Stimulated activated CD4-positive, alpha-beta T cell treated with anti-CD3 and anti-CD28 coated beads, Interleukin-1b, Interleukin-23, amount 100 ng/mL, for 48 hours (primary cell): Measurements from ENCODE around the gene NINJ1.

ENCODE experiments used
- DNase-seq: peaks from one replicate; pipeline ENCODE4 v3.0.0-alpha.2; 2020

The NINJ1 gene

GRCh38 chr9:93099551-93100275 is 34.3 kb downstream of the NINJ1 start:
- no peak for DNase-seq

GRCh38 chr9:93098236-93098946 is 35.7 kb downstream of the NINJ1 start:
- DNase-seq, result peak; percentile 67

GRCh38 chr9:93097511-93098201 is 36.4 kb downstream of the NINJ1 start:
- no peak for DNase-seq

- no peak for DNase-seq
These were observed 37.2 kb downstream of the NINJ1 start for GRCh38 chr9:93096811-93097382.

DNA sequence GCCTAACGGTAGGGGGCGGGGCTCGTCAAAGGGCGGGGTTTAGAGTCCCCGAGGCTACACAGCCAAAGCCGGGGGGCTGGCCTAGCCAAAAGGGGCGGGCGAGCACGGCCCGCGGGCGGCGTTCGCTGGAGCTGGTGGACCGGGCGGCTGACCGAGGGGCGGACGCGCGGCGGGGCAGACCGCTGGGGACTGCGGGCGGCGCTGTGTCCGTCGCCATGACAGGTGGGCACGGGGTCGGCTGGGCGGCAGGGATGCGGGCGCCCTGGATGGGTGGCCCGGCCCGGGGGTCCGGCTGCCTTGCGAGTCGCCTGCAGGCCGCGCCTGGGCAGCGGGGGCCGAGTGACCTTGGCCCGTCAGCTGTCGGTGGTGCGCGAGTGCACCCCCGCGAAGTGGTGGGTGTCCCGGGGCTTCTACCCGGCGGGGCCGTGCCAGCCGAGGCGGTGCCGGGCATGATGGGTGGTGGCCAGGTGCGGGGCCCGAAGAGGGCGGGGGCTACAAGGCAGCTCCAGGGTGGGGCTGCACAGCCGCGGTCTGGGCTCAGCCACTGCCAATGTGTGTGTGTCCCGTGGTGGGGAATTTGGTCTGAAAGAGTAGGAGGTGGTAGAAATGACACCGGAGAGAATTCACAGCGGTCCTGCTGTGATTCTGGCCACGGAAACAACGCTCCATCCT is 37.8 kb downstream of the NINJ1 start, which contains the start of gene CARD19:
TSS of gene CARD19 (plus strand) at position 87 of the 672 bp plus-strand sequence. CDS start at position 216, 129 bp downstream.
- DNase-seq, result peak; percentile 45

DNA sequence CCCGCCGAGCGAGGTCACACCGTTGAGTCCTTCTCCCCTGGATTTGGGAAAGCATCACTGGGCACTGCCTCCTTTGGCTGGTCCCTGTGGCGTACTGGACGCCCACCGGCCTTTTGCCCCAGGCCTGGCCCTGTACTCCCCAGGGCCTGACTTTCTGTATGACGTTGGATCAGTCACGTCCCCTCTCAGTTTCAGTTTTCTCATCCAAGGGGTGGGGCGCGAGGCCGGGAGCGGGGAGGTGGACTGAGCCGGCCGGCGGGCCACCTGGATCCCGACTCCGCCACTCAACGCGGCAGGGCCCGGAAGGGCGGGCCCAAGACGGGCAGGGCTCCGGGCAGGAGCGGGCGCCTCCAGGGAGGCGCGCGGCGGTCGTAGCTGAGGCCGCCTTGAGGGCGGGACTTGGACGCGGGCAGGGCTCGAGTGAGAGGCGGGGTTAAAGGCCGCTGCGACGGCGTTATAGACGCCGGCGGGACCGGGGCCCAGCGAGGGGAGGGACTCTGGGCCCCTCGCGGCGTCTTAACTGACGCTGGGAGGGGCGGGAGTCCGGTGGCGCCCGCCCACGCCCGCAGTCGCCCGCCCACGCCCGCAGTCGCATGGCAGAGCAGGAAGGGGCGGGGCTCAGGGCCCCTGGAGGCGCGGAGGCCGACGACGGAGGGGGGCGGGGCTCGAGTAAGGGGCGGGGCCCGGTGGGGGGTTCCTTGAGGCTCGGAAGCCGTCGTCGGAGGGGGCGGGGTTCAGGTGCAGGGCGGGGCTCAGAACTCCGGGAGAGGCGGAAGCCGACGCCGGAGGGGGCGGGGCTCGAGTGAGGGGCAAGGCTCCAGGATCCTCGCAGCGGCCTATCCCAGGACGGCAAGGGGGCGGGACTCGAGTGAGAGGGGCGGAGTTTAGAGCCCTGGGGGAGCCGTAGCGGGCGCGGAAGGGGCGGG is 38.6 kb downstream of the NINJ1 start:
- peak; percentile 100 for DNase-seq

DNA sequence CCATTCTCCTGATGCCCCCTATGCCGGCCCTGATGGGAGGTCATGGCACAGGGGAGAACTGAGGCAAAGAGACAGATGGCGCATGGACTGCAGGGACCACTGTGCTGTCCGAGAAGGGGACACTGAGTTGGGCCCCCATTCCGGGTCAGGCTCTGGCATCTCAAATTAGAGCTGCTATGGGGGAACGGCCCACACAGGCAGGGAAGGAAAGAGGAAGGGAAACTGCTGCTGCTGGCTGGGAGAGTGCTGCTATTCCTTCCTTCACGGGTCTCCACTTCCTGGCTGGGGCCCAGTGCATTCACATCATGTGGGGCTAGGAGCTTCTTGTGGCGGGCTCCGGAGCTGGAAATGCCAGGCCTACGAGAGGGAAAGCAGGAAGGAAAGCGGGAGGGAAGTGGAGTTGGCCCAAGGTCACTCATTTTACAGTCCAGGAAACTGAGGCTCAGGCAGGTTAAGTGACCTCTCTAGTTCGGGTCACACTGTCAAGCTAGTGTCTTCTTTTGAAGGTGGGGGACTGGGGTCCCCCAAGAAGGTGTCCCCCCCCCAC is 39.3 kb downstream of the NINJ1 start:
- no peak for DNase-seq

GRCh38 chr9:93093877-93094657 is 40.0 kb downstream of the NINJ1 start:
- DNase-seq, result no peak

- DNase-seq, result no peak
These were observed 40.7 kb downstream of the NINJ1 start for GRCh38 chr9:93093127-93093876.

GRCh38 chr9:93092251-93092991 is 41.6 kb downstream of the NINJ1 start:
- no peak for DNase-seq

- DNase-seq, result peak; percentile 89
These were observed 42.5 kb downstream of the NINJ1 start for GRCh38 chr9:93091453-93092081.

DNA sequence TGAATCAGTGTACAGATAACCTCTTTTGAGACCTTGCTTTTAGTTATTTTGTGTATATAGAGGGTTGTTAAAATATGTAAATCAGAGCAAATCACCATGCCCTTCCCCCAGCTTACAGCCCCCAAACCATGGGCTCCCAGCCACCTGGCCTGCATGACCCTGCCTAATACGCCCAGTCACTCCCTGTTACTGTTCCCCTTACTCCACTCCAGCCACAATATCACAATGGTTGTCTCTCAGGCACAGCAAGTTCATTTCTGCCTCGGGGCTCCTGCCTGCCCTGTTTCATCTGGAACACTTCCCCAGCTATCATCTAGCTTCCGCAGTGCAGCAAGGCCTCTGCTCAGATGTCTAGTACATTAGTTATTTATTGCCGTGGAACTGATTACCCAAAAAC is 43.0 kb downstream of the NINJ1 start:
- no peak for DNase-seq

DNA sequence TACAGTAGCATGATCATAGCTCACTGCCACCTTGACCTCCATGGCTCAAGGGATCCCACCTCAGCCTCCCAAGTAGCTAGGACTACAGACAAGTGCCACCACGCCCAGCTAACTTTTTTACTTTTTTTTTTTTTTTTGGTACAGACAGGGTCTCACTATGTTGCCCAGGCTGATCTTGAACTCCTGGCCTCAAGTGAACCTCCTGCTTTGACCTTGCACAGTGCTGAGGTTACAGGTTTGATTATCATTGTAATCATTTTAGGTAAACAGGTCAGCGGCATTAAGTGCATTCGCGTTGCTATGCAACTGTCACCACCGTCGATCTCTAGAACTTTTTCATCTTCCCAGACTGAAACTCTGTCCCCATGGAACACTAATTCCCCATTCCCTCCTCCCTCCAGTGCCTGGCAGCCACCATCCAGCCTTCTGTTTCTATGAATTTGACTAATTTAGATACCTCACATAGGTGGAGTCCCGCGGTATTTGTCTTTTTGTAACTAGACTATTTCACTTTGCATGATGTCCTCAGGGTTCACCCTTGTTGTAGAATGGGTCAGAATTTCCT is 43.9 kb downstream of the NINJ1 start:
- DNase-seq, result no peak

- DNase-seq, result no peak
These were observed 44.5 kb downstream of the NINJ1 start for GRCh38 chr9:93089481-93089991.

DNA sequence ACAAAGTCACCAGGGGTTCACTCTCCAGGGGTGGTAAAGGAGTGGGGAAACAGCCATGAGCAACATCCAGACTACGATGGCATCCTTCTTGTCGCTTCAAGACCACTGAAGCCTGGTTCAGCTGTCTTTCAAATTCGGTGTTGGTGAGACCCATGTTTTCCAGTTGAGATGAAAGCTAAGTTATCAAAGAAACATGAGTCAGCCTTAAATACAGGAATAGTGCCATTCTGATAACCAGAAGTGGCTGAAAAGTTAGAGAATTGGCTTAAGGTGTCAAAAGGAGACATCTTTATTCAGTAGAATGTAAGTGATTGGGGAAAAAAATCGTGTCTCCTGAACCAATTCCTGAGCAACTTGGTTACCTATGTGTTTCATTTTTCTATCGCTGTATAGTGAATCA is 45.0 kb downstream of the NINJ1 start:
- DNase-seq, result no peak

DNA sequence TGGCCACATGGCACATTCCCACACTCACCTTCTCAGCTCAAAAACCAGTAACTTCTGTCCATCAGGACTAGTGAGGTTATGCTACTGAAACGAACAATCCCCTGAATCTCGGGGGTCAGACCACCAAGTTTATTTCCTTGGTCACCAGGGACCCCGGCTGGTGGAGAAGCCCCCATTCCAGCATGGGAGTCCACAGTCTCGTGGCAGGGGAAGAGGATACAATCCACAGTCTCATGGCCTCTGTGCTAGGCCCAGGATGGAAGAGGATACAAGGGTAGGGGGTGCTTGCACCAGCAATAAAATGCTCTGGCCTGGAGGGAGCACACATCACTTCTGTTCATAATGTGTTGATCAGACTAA is 45.4 kb downstream of the NINJ1 start:
- DNase-seq, result no peak

DNA sequence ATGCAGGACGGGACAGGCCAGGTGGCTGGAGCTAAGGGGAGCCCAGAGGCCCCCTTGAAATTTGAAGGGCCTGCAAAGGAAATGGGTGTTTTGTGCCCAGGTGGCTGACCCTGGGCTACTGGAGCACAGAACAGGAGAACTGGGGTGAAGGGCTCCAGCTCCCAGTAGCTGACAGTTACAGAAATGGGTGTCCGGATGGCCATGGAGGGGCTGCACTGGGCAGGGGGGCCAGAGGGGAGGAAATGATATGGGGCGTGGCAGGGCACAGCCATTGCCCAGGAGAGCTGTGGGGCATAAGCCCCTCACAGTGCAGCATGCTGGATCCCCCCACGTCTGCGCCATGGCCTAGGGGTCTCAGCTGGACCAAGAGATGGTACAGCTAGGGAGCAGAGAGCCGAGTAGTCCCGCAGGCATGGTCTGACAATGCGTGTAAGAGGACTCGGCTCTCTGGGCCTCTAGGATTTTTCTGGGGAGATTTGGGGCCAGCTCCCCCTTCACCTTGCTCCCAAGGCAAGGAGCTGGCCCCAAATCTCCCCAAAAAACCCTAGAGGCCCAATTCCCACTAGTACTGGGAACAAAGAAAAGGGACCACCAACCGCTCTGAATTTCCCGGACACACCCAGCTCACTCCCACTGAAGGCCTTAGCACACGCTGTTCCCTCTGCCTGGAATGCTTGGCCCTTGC is 45.9 kb downstream of the NINJ1 start:
- DNase-seq, result no peak
